HUES6 (cell line): ENCODE data around the gene PPIF.

Experiments used
- H3K27ac ChIP-seq: 2 replicates; pipeline ENCODE4 v1.7.0; 2013; ENCODE audit warnings: low read depth, mild to moderate bottlenecking, low read length, inconsistent platforms
- H3K27me3 ChIP-seq: 2 replicates; pipeline ENCODE4 v1.6.1; 2013; ENCODE audit warnings: low read length; ENCODE audit not compliant: control insufficient read depth, insufficient read depth
- H3K36me3 ChIP-seq: 2 replicates; pipeline ENCODE4 v1.6.1; 2013; ENCODE audit warnings: low read length; ENCODE audit not compliant: control insufficient read depth, insufficient read depth
- H3K4me1 ChIP-seq: 2 replicates; pipeline ENCODE4 v1.6.1; 2013; ENCODE audit warnings: low read length; ENCODE audit not compliant: control insufficient read depth, insufficient read depth
- H3K4me3 ChIP-seq: 2 replicates; pipeline ENCODE4 v1.5.1; 2013; ENCODE audit warnings: low read depth, low read length
- H3K9ac ChIP-seq: one replicate; pipeline ENCODE4 v1.6.1; 2013; ENCODE audit warnings: mild to moderate bottlenecking, low read length
- H3K9me3 ChIP-seq: 2 replicates; pipeline ENCODE4 v1.6.1; 2013; ENCODE audit warnings: low read depth, low read length; ENCODE audit not compliant: control insufficient read depth, insufficient read depth

Gene PPIF

GRCh38 chr10:79383974-79384606, 36.8 kb downstream of the PPIF start:
- H3K27ac ChIP-seq, result no peak overlapping the region
- H3K27me3 ChIP-seq, result no peaks in the 10 kb centered on the region
- no peak overlapping the region for H3K9ac ChIP-seq
- no peaks in the 10 kb centered on the region for H3K36me3 ChIP-seq
- H3K9me3 ChIP-seq, result no peaks in the 10 kb centered on the region
- no peak overlapping the region for H3K4me3 ChIP-seq
- peaks cover 19% of the 10 kb centered on the region for H3K4me1 ChIP-seq

DNA sequence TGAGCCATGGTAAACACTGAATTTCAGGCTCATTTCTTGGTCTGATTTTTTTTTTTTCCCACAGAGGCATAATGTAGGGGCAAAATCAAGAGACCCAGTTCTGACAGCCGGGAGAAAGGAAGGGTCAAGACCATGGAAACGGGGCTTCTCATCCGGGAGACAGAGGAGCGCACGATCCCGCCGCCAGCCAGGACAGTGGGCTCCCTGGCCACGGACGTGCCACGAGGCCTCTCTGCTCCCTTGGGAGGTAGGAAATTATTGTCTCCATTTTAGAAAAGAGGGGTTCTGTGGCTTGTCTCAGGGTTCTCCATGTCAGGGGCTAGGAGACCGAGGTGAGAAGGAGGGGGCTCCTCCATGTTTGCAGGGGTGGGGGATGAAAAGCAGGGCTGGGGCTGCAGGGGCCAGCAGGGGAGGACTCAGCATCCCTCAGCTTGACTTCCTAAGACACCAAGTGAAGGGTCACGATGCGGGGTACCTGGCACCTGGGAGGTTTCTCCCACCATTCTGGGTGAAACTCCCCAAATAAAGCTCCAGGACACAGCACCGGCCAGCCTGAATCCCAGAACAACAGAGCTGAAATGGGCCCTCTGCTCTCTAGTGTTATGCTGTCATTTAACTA, 37.6 kb downstream of the PPIF start:
- H3K9me3 ChIP-seq, result no peaks in the 10 kb centered on the region
- H3K27me3 ChIP-seq, result no peaks in the 10 kb centered on the region
- no peak overlapping the region for H3K4me3 ChIP-seq
- no peaks in the 10 kb centered on the region for H3K36me3 ChIP-seq
- no peak overlapping the region for H3K27ac ChIP-seq
- H3K4me1 ChIP-seq, result peaks cover 19% of the 10 kb centered on the region
- H3K9ac ChIP-seq, result no peak overlapping the region

GRCh38 chr10:79385392-79385795, 38.1 kb downstream of the PPIF start:
- Histone ChIP-seq H3K27ac (no peak overlapping the region), H3K36me3 (no peaks in the 10 kb centered on the region), H3K27me3 (no peaks in the 10 kb centered on the region), H3K4me1 (peaks cover 19% of the 10 kb centered on the region), H3K4me3 (no peak overlapping the region), H3K9ac (no peak overlapping the region), H3K9me3 (no peaks in the 10 kb centered on the region)

- Histone ChIP-seq H3K9me3 (no peaks in the 10 kb centered on the region), H3K9ac (no peak overlapping the region), H3K4me3 (no peak overlapping the region), H3K4me1 (peaks cover 19% of the 10 kb centered on the region), H3K27ac (no peak overlapping the region), H3K27me3 (no peaks in the 10 kb centered on the region), H3K36me3 (no peaks in the 10 kb centered on the region)
These were observed 38.7 kb downstream of the PPIF start for GRCh38 chr10:79385804-79386531.

GRCh38 chr10:79386637-79387465, 39.6 kb downstream of the PPIF start:
- no peaks in the 10 kb centered on the region for H3K36me3 ChIP-seq
- H3K4me3 ChIP-seq, result no peak overlapping the region
- H3K4me1 ChIP-seq, result peaks cover 19% of the 10 kb centered on the region
- H3K9me3 ChIP-seq, result no peaks in the 10 kb centered on the region
- H3K27ac ChIP-seq, result no peak overlapping the region
- no peaks in the 10 kb centered on the region for H3K27me3 ChIP-seq
- no peak overlapping the region for H3K9ac ChIP-seq

DNA sequence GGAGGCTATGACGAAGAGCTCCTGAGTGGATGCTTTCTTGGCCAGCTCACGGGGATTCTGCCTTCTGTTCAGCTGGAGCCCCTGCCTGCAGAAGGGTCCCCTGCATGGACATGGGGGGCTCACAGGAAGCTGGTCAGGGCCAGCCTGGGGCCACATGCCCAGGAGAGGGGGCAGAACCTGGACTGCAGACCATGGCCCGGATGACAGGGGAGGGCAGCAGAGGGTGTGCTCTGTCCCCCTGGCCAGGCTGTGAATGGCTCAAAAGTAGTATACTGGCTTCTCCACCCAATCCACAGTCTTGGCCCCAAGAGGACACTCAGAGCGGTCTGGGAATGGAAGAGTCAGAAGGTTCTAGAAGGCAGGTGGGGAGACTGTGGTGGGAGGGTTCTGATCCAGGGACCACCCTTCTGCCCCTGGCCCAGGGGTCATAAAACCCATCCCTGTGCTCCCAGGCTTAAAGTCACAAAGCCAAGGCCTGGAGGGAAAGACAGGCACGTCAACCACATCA, 40.3 kb downstream of the PPIF start:
- no peaks in the 10 kb centered on the region for H3K36me3 ChIP-seq
- H3K9me3 ChIP-seq, result no peaks in the 10 kb centered on the region
- no peak overlapping the region for H3K9ac ChIP-seq
- no peaks in the 10 kb centered on the region for H3K27me3 ChIP-seq
- no peak overlapping the region for H3K4me3 ChIP-seq
- H3K4me1 ChIP-seq, result peaks cover 13% of the 10 kb centered on the region
- H3K27ac ChIP-seq, result no peak overlapping the region

- Histone ChIP-seq H3K9me3 (no peaks in the 10 kb centered on the region), H3K4me1 (peaks cover 10% of the 10 kb centered on the region; the same call in 1 of the 2 replicates), H3K4me3 (no peak overlapping the region), H3K27me3 (no peaks in the 10 kb centered on the region), H3K9ac (no peak overlapping the region), H3K36me3 (no peaks in the 10 kb centered on the region), H3K27ac (no peak overlapping the region)
These were observed 40.9 kb downstream of the PPIF start for GRCh38 chr10:79387974-79388850.

GRCh38 chr10:79390057-79390456, 42.8 kb downstream of the PPIF start:
- Histone ChIP-seq H3K4me3 (no peak overlapping the region), H3K4me1 (peaks cover 10% of the 10 kb centered on the region; the same call in 1 of the 2 replicates), H3K9ac (no peak overlapping the region), H3K27me3 (no peaks in the 10 kb centered on the region), H3K36me3 (no peaks in the 10 kb centered on the region), H3K27ac (no peak overlapping the region), H3K9me3 (no peaks in the 10 kb centered on the region)

DNA sequence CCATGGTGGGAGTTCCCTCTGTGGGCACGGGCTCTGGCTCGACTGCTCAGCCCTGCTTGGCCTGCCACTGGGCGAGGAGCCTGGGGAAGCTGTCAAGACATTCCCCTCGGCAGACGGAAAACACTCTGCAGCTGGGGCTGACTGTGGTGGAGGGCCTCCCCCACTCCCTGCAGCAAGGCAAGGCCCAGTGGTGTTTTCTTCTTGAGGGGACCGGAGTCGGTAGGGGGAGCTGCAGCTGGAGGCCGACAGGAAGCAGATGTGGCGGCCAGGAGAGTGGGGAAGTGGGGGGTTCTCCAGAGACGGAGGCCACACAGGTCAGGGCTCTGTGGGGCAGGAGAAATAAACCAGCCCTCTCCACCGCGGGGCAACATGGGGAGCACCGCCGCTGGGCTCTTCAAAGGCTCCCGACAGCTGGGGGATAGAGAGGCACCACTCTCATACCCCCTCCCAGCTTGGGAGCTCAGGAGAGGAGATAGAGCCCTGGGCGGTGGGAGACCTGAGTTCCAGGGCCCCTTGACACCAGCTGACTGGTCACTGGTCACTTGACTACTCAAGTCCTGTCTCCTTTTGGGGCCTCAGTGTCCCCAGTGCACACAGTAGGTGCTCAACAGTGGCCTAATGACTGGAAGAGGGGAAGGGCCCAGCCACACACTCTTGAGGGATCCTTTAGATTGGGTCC, 43.4 kb downstream of the PPIF start:
- H3K9me3 ChIP-seq, result no peaks in the 10 kb centered on the region
- H3K27me3 ChIP-seq, result no peaks in the 10 kb centered on the region
- H3K36me3 ChIP-seq, result no peaks in the 10 kb centered on the region
- H3K27ac ChIP-seq, result no peak overlapping the region
- peaks cover 10% of the 10 kb centered on the region; the same call in 1 of the 2 replicates for H3K4me1 ChIP-seq
- H3K4me3 ChIP-seq, result no peak overlapping the region
- H3K9ac ChIP-seq, result no peak overlapping the region
